ENCODE data around the gene TMEM52.
"Not testable (repeated sequence)": the region's sequence is repeated elsewhere in the genome, so short reads cannot be mapped to it uniquely, and the experiment has no call there.

DNA sequence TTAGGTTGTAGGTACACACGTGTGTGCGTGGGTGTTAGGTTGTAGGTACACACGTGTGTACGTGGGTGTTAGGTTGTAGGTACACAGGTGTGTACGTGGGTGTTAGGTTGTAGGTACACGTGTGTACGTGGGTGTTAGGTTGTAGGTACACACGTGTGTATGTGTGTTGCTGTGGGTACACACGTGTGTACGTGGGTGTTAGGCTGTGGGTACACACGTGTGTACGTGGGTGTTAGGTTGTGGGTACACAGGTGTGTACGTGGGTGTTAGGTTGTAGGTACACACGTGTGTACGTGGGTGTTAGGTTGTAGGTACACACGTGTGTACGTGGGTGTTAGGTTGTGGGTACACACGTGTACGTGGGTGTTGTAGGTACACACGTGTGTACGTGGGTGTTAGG lies 15.8 kb upstream of the TMEM52 start:
- not testable (repeated sequence) for TF ChIP-seq EZH2 (IDR thresholded peaks at IDR 0.05; ENCODE audit: insufficient read depth, poor library complexity, severe bottlenecking); EZH2phosphoT487 (IDR thresholded peaks at IDR 0.05; ENCODE audit: insufficient read depth, low read depth)
